GM23338 (cell line): ENCODE data around the gene SEMA3C. TPM values are rescaled to one million over a fixed set of nuclear protein-coding genes. Genes with fewer than 3 reads are reported as not detected.

ENCODE experiments used
- ATAC-seq: fragments of 200-7000 bp; cut with Tn5 transposase; 3 replicates; pipeline ENCODE4 v1.9.1; 2020
- DNase-seq: peaks from one replicate; pipeline ENCODE4 v3.0.0-alpha.2; 2015; ENCODE audit warnings: low spot score
- H2AFZ ChIP-seq: fragments of 200-600 bp; sonication (generic); 2 replicates; pipeline ENCODE4 v1.8.0; 2016; ENCODE audit warnings: antibody characterized with exemption, mild to moderate bottlenecking, moderate library complexity
- H3F3A ChIP-seq: fragments of 200-600 bp; sonication (generic); replicated peaks from 2 replicates; pipeline ENCODE4 v1.8.0; 2017; ENCODE audit warnings: antibody characterized with exemption, mixed run types, low read depth
- H3K27ac ChIP-seq: fragments of 200-600 bp; sonication (generic); 2 replicates; pipeline ENCODE4 v1.6.1; 2016; ENCODE audit warnings: low read depth
- H3K27me3 ChIP-seq: fragments of 200-600 bp; sonication (generic); 2 replicates; pipeline ENCODE4 v1.8.0; 2016; ENCODE audit warnings: mild to moderate bottlenecking, mixed run types, moderate library complexity; ENCODE audit not compliant: insufficient read depth
- H3K36me3 ChIP-seq: fragments of 200-600 bp; sonication (generic); 2 replicates; pipeline ENCODE4 v1.8.0; 2016; ENCODE audit warnings: mild to moderate bottlenecking; ENCODE audit not compliant: insufficient read depth
- H3K4me1 ChIP-seq: fragments of 200-600 bp; sonication (generic); 2 replicates; pipeline ENCODE4 v1.8.0; 2016; ENCODE audit warnings: mild to moderate bottlenecking, moderate library complexity; ENCODE audit not compliant: insufficient read depth
- H3K4me2 ChIP-seq: fragments of 200-600 bp; sonication (generic); 2 replicates; pipeline ENCODE4 v1.7.1; 2017; ENCODE audit warnings: mixed run types
- H3K4me3 ChIP-seq: fragments of 200-600 bp; sonication (generic); 2 replicates; pipeline ENCODE4 v1.6.1; 2016; ENCODE audit warnings: mixed run types
- H3K79me2 ChIP-seq: fragments of 200-600 bp; sonication (generic); replicated peaks from 2 replicates; pipeline ENCODE4 v1.8.0; 2017; ENCODE audit warnings: mild to moderate bottlenecking; ENCODE audit not compliant: insufficient read depth
- H3K9me2 ChIP-seq: fragments of 200-600 bp; sonication (generic); 2 replicates; pipeline ENCODE4 v1.8.0; 2017; ENCODE audit not compliant: insufficient read depth
- H4K20me1 ChIP-seq: fragments of 200-600 bp; sonication (generic); replicated peaks from 2 replicates; pipeline ENCODE4 v1.8.0; 2017; ENCODE audit warnings: mild to moderate bottlenecking; ENCODE audit not compliant: insufficient read depth
- H3K27ac Mint-ChIP-seq: 2 replicates; pipeline ENCODE4 v1.8.0; 2020; ENCODE audit warnings: inconsistent platforms, mild to moderate bottlenecking, moderate library complexity, mixed read lengths
- H3K27me3 Mint-ChIP-seq: 3 replicates; pipeline ENCODE4 v1.8.0; 2022; ENCODE audit warnings: low read depth, mild to moderate bottlenecking, moderate library complexity, mixed read lengths, inconsistent platforms; ENCODE audit not compliant: insufficient read depth, poor library complexity
- H3K36me3 Mint-ChIP-seq: 3 replicates; pipeline ENCODE4 v1.8.0; 2021; ENCODE audit warnings: low read depth, mild to moderate bottlenecking, inconsistent platforms, moderate library complexity, mixed read lengths
- H3K4me1 Mint-ChIP-seq: 3 replicates; pipeline ENCODE4 v1.8.0; 2020; ENCODE audit warnings: mild to moderate bottlenecking, inconsistent platforms, mixed read lengths
- H3K4me3 Mint-ChIP-seq: 3 replicates; pipeline ENCODE4 v1.8.0; 2021; ENCODE audit warnings: moderate library complexity, mild to moderate bottlenecking, inconsistent platforms, mixed read lengths
- H3K9me3 Mint-ChIP-seq: 3 replicates; pipeline ENCODE4 v1.8.0; 2020; ENCODE audit warnings: moderate library complexity, mild to moderate bottlenecking, inconsistent platforms, mixed read lengths
- CREB1 ChIP-seq: fragments of 250-450 bp; sonication (Bioruptor Pico); IDR thresholded peaks from 2 replicates; pipeline ENCODE4 v1.5.0; 2020; ENCODE audit warnings: low read depth, mild to moderate bottlenecking, moderate library complexity
- CTCF ChIP-seq, 2 experiments: fragments of 200-600 bp in 1 of 2; sonication (generic) in 1 of 2; conservative IDR thresholded peaks; 2 replicates each; pipeline versions ENCODE4 v1.5.1 to v1.6.1; 2016 to 2017; ENCODE audit warnings: antibody characterized with exemption in 2 of 2, low read depth in 2 of 2, mild to moderate bottlenecking in 2 of 2, moderate library complexity in 1 of 2
- ETS1 ChIP-seq: IDR thresholded peaks from 2 replicates; pipeline ENCODE4 v1.6.1; 2016; ENCODE audit warnings: antibody characterized with exemption
- EZH2 ChIP-seq: fragments of 200-600 bp; sonication (generic); IDR thresholded peaks from one replicate; pipeline ENCODE4 v1.8.0; 2017; ENCODE audit warnings: antibody characterized with exemption, mild to moderate bottlenecking, low read depth; ENCODE audit not compliant: unreplicated experiment
- EZH2phosphoT487 ChIP-seq: fragments of 200-600 bp; sonication (generic); IDR thresholded peaks from one replicate; pipeline ENCODE4 v1.8.1; 2018; ENCODE audit warnings: antibody characterized with exemption; ENCODE audit not compliant: unreplicated experiment
- JUNB ChIP-seq: IDR thresholded peaks from one replicate; pipeline ENCODE4 v1.6.1; 2016; ENCODE audit warnings: antibody characterized with exemption; ENCODE audit not compliant: unreplicated experiment
- NANOG ChIP-seq: IDR thresholded peaks from 2 replicates; pipeline ENCODE4 v1.6.1; 2016; ENCODE audit warnings: antibody characterized with exemption, borderline replicate concordance
- POLR2AphosphoS5 ChIP-seq: IDR thresholded peaks from 2 replicates; pipeline ENCODE4 v1.6.1; 2016; ENCODE audit warnings: antibody characterized with exemption, low read depth
- REST ChIP-seq: IDR thresholded peaks from one replicate; pipeline ENCODE4 v1.6.1; 2018; ENCODE audit warnings: antibody characterized with exemption; ENCODE audit not compliant: unreplicated experiment
- STAT1 ChIP-seq: IDR thresholded peaks from one replicate; pipeline ENCODE4 v1.6.1; 2016; ENCODE audit warnings: antibody characterized with exemption; ENCODE audit not compliant: unreplicated experiment
- ZNF114 ChIP-seq: fragments of 250-450 bp; sonication (Bioruptor Pico); IDR thresholded peaks from 2 replicates; pipeline ENCODE4 v1.5.0; 2020; ENCODE audit warnings: mild to moderate bottlenecking, moderate library complexity
- ZNF331 ChIP-seq: fragments of 250-450 bp; sonication (Bioruptor Pico); IDR thresholded peaks from 2 replicates; pipeline ENCODE4 v1.5.0; 2020; ENCODE audit warnings: low read depth, mild to moderate bottlenecking, moderate library complexity
- ZNF462 ChIP-seq: fragments of 250-450 bp; sonication (Bioruptor Pico); IDR thresholded peaks from 2 replicates; pipeline ENCODE4 v1.5.0; 2020; ENCODE audit warnings: mild to moderate bottlenecking, moderate library complexity
- polyA plus RNA-seq: library from polyadenylated mRNA; unstranded; fragments of >200 nt; fragmentation: Nextera tagmentation; extraction: Ambion mirVana; gene quantifications from 2 replicates; pipeline ENCODE4 v1.2.1, GENCODE V29; 2016
- total RNA-seq: library from RNA; depleted of rRNA; stranded (reverse); fragments of >200 nt; shearing (Covaris generic); gene quantifications from 2 replicates; pipeline ENCODE4 v1.2.3, GENCODE V29; 2014

The SEMA3C gene
- total and polyA plus RNA-seq, 2 experiments from 2014 or later, result 1.0 to 3.5 TPM

- Mint-ChIP-seq H3K4me3 (no peak overlapping the region), H3K4me1 (peaks cover 44% of the 10 kb centered on the region)
These were observed 196.8 kb downstream of the SEMA3C start for GRCh38 chr7:80721883-80722615.

More at GRCh38 chr7:80721883-80722615, 196.8 kb downstream of the SEMA3C start:
- no peak overlapping the region for H3K27ac Mint-ChIP-seq
- H3K9me2 ChIP-seq, result no peaks in the 10 kb centered on the region
- H3K36me3 Mint-ChIP-seq, result no peaks in the 10 kb centered on the region
- TF ChIP-seq REST (no peak), ZNF462 (CRISPR knock-in tag) (no peak), CREB1 (no peak), JUNB (no peak), EZH2phosphoT487 (no peak), ZNF331 (CRISPR knock-in tag) (no peak), NANOG (no peak), ETS1 (no peak), EZH2 (no peak), STAT1 (no peak), ZNF114 (CRISPR knock-in tag) (no peak), CTCF (conservative IDR thresholded peaks at IDR 0.05; ENCODE audit: low read depth in 2 of 2) (no peak), POLR2AphosphoS5 (no peak)
- peaks cover 3% of the 10 kb centered on the region for H3K27me3 Mint-ChIP-seq
- peak overlapping the region; percentile 23 for H3K4me2 ChIP-seq
- peak overlapping the region; percentile 45; the same call in 1 of the 2 replicates for H2AFZ ChIP-seq
- peaks cover 48% of the 10 kb centered on the region for H3K4me1 ChIP-seq
- H3K9me3 Mint-ChIP-seq, result no peaks in the 10 kb centered on the region
- H3K27ac ChIP-seq, result peak overlapping the region; percentile 97
- no peaks in the 10 kb centered on the region for H3F3A ChIP-seq
- H3K36me3 ChIP-seq, result no peaks in the 10 kb centered on the region
- H4K20me1 ChIP-seq, result no peaks in the 10 kb centered on the region
- H3K4me3 ChIP-seq, result no peak overlapping the region
- H3K79me2 ChIP-seq, result no peaks in the 10 kb centered on the region
- no peaks in the 10 kb centered on the region for H3K27me3 ChIP-seq
- DNase-seq (peak; percentile 13), ATAC-seq (peak; percentile 19; the same call in 2 of the 3 replicates)
